Activated naive CD8-positive, alpha-beta T cell (primary cell): Measurements from ENCODE around the gene PHACTR1.
"Not testable (repeated sequence)": the region's sequence is repeated elsewhere in the genome, so short reads cannot be mapped to it uniquely, and the experiment has no call there.

Experiments used
- H3K27ac Mint-ChIP-seq: one replicate; pipeline ENCODE4 v1.8.0; 2021; ENCODE audit warnings: mixed read lengths
- H3K27me3 Mint-ChIP-seq: one replicate; pipeline ENCODE4 v1.8.0; 2021; ENCODE audit warnings: mixed read lengths
- H3K36me3 Mint-ChIP-seq: one replicate; pipeline ENCODE4 v1.8.0; 2021; ENCODE audit warnings: mixed read lengths
- H3K4me1 Mint-ChIP-seq: one replicate; pipeline ENCODE4 v1.8.0; 2021; ENCODE audit warnings: low read depth, mixed read lengths
- H3K4me3 Mint-ChIP-seq: one replicate; pipeline ENCODE4 v1.8.0; 2021; ENCODE audit warnings: mild to moderate bottlenecking, mixed read lengths
- H3K9me3 Mint-ChIP-seq: one replicate; pipeline ENCODE4 v1.8.0; 2021; ENCODE audit warnings: low read depth, mixed read lengths

The PHACTR1 gene

DNA sequence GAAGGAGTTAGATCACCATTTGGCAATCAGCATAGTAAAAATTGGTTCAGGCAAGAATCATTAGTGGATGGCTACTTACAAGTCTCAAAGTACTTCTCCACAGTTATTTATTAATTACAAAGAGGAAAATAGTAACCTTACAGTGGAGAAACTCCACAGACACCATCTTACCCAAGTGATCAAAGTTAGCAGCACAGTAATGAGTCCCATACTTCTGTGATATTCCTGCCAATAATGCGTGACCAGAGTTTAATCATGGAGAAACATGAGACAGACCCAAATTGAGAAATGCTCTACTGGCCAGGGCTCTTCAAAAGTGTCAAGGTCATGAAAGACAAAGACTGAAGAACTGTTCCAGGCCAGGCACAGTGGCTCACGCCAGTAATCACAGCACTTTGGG, 602.3 kb downstream of the PHACTR1 start:
- no peak overlapping the region for H3K4me3 Mint-ChIP-seq
- no peak overlapping the region for H3K27ac Mint-ChIP-seq
- H3K9me3 Mint-ChIP-seq, result no peaks in the 10 kb centered on the region
- peaks cover 22% of the 10 kb centered on the region for H3K36me3 Mint-ChIP-seq
- no peaks in the 10 kb centered on the region for H3K4me1 Mint-ChIP-seq
- H3K27me3 Mint-ChIP-seq, result no peaks in the 10 kb centered on the region

GRCh38 chr6:13319891-13320564, 603.5 kb downstream of the PHACTR1 start:
- Mint-ChIP-seq H3K27me3 (no peaks in the 10 kb centered on the region), H3K9me3 (no peaks in the 10 kb centered on the region), H3K27ac (no peak overlapping the region), H3K36me3 (peaks cover 21% of the 10 kb centered on the region), H3K4me3 (no peak overlapping the region), H3K4me1 (peaks cover 2% of the 10 kb centered on the region)

GRCh38 chr6:13326031-13326586, 609.5 kb downstream of the PHACTR1 start:
- H3K9me3 Mint-ChIP-seq, H3K27me3 Mint-ChIP-seq, H3K27ac Mint-ChIP-seq, H3K36me3 Mint-ChIP-seq: not testable (repeated sequence)
- peak overlapping the region; percentile 47 for H3K4me3 Mint-ChIP-seq
- peaks cover 30% of the 10 kb centered on the region for H3K4me1 Mint-ChIP-seq

DNA sequence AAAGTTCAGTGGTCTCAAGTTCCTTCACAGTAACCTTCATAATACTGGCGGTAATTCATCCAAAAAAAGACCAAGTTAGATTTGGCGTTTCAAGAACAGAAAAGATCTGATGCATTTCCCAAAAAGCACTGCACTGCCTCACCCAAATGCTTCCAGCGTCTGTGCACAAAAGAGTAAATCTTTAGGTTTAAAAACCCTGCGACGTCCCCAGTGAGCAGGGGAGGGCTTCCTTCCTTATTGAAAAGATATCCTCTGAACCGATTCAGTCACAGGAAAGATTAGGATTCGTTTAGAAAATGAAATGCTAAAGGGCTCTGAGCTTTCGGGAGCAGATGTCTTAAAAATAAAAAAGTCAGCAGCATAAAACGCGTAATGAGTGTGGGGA, 611.1 kb downstream of the PHACTR1 start:
- Mint-ChIP-seq H3K27me3 (no peaks in the 10 kb centered on the region), H3K36me3 (peaks cover 7% of the 10 kb centered on the region), H3K4me1 (peaks cover 30% of the 10 kb centered on the region), H3K4me3 (peak overlapping the region; percentile 94), H3K9me3 (no peaks in the 10 kb centered on the region), H3K27ac (peak overlapping the region; percentile 89)

DNA sequence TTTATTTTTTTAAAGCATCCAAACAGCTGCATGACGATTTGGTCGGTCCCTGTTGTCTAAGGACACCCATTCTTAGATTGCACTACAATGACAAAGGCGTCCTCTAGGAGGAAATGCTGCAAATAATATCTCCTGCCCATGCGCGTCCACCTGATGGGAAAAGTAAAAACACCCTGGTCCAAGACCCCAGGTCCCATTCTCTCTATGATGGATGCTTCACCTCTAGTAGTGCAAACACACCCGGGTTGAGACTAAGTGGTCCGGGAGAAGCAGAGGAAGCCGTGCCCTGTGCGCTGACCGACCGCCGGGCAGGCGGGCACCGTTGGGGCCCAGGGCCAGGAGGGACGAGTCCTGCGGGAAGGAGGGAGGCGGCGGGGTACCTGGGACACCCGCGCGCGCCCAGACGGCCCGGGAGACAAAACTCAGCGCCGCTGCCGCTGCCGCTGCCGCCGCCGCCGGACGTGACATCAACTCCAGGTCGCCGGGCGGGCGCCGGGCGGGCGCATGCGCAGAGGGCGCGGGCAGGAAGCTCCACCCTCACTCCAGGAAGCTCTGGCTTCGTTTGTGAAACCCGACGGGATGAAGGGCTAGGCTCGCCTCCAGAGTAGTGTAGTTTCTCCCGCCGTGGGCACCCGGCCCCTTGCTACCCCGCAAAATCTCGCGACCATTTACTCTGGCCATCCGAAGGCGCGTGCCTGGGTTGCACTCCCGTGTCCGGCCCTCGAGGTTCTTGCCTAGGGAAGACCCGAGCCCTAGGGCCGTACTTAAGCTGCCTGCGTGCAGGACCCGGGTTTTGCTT, 611.7 kb downstream of the PHACTR1 start, which contains the start of gene TBC1D7:
Gene TBC1D7 (minus strand): TSS at position 462 of the 799 bp plus-strand sequence. CDS start 1,639 bp downstream, outside the sequence.
- peak within 1 kb of the TSS; percentile 94 for H3K4me3 Mint-ChIP-seq
- no peaks in the 10 kb centered on the region for H3K9me3 Mint-ChIP-seq
- H3K4me1 Mint-ChIP-seq, result peaks cover 30% of the 10 kb centered on the region
- H3K27me3 Mint-ChIP-seq, result no peaks in the 10 kb centered on the region
- H3K36me3 Mint-ChIP-seq, result peaks cover 7% of the 10 kb centered on the region
- peak within 1 kb of the TSS; percentile 95 for H3K27ac Mint-ChIP-seq

DNA sequence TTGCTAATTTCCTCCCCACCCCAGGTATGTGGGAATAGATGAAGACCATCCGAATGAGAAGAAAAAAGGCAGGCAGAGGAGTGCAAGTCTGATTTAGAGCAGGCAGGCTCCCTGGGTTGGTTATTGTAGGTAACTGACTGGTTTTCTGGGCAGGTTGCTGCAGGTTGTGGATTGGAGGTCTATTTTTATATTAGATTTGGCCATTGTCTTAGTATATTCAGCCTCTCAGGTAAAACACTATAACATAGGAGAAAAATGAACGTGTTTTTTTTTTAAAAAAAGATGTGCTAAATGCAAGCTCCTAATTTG, 612.3 kb downstream of the PHACTR1 start:
- H3K4me3 Mint-ChIP-seq, result peak overlapping the region; percentile 94
- peaks cover 30% of the 10 kb centered on the region for H3K4me1 Mint-ChIP-seq
- H3K9me3 Mint-ChIP-seq, result no peaks in the 10 kb centered on the region
- H3K27ac Mint-ChIP-seq, result peak overlapping the region; percentile 95
- no peaks in the 10 kb centered on the region for H3K27me3 Mint-ChIP-seq
- peaks cover 4% of the 10 kb centered on the region for H3K36me3 Mint-ChIP-seq

DNA sequence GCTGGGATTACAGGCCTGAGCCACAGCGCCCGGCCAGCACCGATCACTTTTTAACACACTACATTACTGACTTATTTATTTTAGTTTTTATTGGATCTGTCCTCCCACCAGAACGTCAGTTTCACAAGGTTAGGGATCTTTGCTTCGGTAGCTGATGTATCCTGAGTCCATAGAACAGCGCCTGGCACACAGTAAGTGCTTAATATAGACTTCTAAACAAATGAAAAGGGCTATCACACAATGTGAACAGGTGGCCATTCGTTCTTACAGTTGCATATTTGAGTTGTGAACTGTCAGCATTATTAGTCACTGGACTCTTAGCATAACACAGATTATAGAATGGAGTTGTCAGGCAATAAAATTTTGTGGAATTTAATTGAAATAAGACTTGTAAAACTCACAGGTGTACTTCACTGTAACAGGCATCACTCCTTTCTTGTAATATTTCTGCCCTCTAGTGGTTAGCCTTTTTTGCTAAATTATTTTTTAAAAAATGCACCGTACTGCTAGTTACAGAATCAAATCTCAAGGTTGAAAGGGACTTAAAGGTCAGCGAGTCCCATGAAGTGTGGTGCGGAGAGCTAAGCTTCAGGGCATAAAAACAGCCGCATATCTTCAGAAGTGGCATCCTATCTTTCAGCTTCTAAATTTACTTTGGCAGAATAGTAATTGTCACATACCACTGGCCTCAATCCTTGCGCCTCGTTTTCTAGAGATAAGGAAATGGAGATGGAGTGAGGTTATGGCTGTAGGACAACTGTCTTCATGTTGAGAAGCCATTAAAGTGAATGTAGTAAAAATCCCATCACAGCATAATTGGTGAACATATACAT, 615.2 kb downstream of the PHACTR1 start:
- Mint-ChIP-seq H3K36me3 (no peaks in the 10 kb centered on the region), H3K27me3 (no peaks in the 10 kb centered on the region), H3K9me3 (no peaks in the 10 kb centered on the region), H3K4me1 (peaks cover 28% of the 10 kb centered on the region), H3K4me3 (no peak overlapping the region), H3K27ac (no peak overlapping the region)

DNA sequence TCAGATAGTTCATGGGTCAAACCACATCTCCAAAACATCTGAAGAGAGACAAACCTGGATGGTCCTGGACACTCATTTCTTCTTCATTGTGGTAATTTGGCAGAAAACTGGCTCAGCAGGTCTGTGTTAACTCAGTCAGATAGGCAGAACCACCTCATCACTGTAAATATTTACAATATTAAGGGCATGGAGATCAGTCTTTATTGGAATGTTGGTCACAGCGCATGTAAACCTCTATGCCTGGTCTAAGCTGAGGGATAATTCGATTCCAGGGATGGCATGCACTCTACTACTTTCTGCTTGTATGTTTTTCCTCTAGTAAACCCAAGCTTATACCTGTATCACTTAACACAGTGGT, 615.8 kb downstream of the PHACTR1 start:
- Mint-ChIP-seq H3K4me3 (no peak overlapping the region), H3K27me3 (no peaks in the 10 kb centered on the region), H3K9me3 (no peaks in the 10 kb centered on the region), H3K27ac (no peak overlapping the region), H3K4me1 (peaks cover 23% of the 10 kb centered on the region), H3K36me3 (no peaks in the 10 kb centered on the region)

DNA sequence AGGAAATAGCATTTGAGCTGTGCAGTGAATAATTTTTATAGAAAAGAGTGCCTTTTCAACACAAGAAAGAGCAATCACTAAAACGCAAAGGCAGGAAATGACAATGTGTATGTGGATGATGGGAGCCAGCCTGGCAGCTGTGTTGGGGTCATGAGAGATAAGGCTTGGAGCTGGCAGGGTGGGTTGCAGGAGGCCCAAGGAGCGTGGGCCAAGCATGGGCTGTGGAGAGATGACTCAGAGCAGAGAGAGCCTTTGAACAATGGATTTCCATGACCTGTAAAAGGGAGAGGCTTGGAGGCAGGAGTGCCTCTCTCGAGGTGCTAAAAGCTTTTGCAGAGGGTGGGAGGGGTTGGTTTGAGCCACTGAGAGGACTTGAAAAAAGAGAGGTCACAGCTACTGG, 618.4 kb downstream of the PHACTR1 start:
- H3K4me3 Mint-ChIP-seq, result no peak overlapping the region
- H3K9me3 Mint-ChIP-seq, result no peaks in the 10 kb centered on the region
- H3K27me3 Mint-ChIP-seq, result no peaks in the 10 kb centered on the region
- no peak overlapping the region for H3K27ac Mint-ChIP-seq
- H3K36me3 Mint-ChIP-seq, result no peaks in the 10 kb centered on the region
- peaks cover 7% of the 10 kb centered on the region for H3K4me1 Mint-ChIP-seq

DNA sequence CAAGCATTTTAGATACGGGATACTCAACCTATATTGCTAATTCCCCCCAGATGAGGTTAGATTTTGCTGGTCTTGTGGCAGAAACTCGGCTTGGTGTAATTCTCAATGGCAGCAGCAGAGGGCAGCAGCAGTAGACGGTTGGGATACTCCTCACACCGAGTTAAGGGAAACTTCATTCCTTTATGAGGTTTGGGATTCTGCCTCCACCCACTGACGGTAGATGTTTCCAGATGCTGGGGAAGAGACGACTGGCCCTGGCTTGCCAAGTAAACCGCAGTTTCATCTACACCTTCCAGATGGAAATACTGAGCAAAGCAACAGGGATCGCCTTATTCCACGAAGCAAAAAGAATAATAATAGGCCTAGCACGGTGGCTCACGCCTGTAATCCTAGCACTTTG, 620.0 kb downstream of the PHACTR1 start:
- Mint-ChIP-seq H3K27me3 (no peaks in the 10 kb centered on the region), H3K4me3 (no peak overlapping the region), H3K4me1 (peaks cover 7% of the 10 kb centered on the region), H3K36me3 (peaks cover under 1% of the 10 kb centered on the region), H3K27ac (peak overlapping the region; percentile 11), H3K9me3 (no peaks in the 10 kb centered on the region)

DNA sequence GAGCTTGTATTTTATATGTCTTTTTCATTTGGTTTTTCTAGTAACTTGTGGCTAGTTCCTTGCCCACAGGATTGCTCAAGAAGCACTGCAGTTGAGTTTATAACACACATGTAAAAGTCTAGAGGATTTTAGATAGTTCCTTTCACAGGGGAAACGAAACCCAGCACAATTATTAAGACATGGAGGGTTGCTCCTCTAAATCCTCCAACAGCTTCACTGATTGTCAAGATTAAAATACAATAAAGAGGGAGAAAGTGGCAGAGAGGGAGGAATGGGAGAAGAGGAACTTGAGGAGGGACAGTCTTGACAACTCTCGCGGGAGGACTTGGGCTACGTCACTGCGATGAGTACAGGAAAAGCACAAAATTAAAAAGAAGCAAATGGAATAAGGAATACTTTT, 621.5 kb downstream of the PHACTR1 start:
- Mint-ChIP-seq H3K4me3 (no peak overlapping the region), H3K4me1 (peaks cover 7% of the 10 kb centered on the region), H3K27ac (no peak overlapping the region), H3K36me3 (peaks cover 3% of the 10 kb centered on the region), H3K9me3 (peaks cover 8% of the 10 kb centered on the region), H3K27me3 (no peaks in the 10 kb centered on the region)
